ENCODE data around the gene LRMDA.

The LRMDA gene

GRCh38 chr10:75826846-75827245 lies 395.4 kb downstream of the LRMDA start:
- in situ Hi-C loops (cut with HindIII; ENCODE audit: low sequenced_read_pairs) = no loop called here
- H3K4me3 ChIP-seq (ENCODE audit: low read depth, low read length) = no peak overlapping the region
- no peak for TF ChIP-seq CTCF (IDR thresholded peaks at IDR 0.05; ENCODE audit: low read depth, low read length)
- no peak for DNase-seq (ENCODE audit: low read depth, low spot score)

GRCh38 chr10:75827587-75828021 lies 396.2 kb downstream of the LRMDA start:
- in situ Hi-C loops (cut with HindIII; ENCODE audit: low sequenced_read_pairs) = no loop called here
- H3K4me3 ChIP-seq (ENCODE audit: low read depth, low read length) = no peak overlapping the region
- DNase-seq (ENCODE audit: low read depth, low spot score) = no peak
- no peak for TF ChIP-seq CTCF (IDR thresholded peaks at IDR 0.05; ENCODE audit: low read depth, low read length)

- DNase-seq (ENCODE audit: low read depth, low spot score) = no peak
- in situ Hi-C loops (cut with HindIII; ENCODE audit: low sequenced_read_pairs) = no loop called here
- no peak overlapping the region for H3K4me3 ChIP-seq (ENCODE audit: low read depth, low read length)
- TF ChIP-seq CTCF (IDR thresholded peaks at IDR 0.05; ENCODE audit: low read depth, low read length) = no peak
Measured at GRCh38 chr10:75828413-75828812, 397.0 kb downstream of the LRMDA start.

GRCh38 chr10:75836064-75836463 lies 404.6 kb downstream of the LRMDA start:
- no peak for DNase-seq (ENCODE audit: low read depth, low spot score)
- no peak overlapping the region for H3K4me3 ChIP-seq (ENCODE audit: low read depth, low read length)
- TF ChIP-seq CTCF (IDR thresholded peaks at IDR 0.05; ENCODE audit: low read depth, low read length) = no peak
- in situ Hi-C loops (cut with HindIII; ENCODE audit: low sequenced_read_pairs) = no loop called here

GRCh38 chr10:75838486-75838885 lies 407.1 kb downstream of the LRMDA start:
- no peak for TF ChIP-seq CTCF (IDR thresholded peaks at IDR 0.05; ENCODE audit: low read depth, low read length)
- in situ Hi-C loops (cut with HindIII; ENCODE audit: low sequenced_read_pairs) = no loop called here
- DNase-seq (ENCODE audit: low read depth, low spot score) = no peak
- no peak overlapping the region for H3K4me3 ChIP-seq (ENCODE audit: low read depth, low read length)

GRCh38 chr10:75839020-75839419 lies 407.6 kb downstream of the LRMDA start:
- no peak overlapping the region for H3K4me3 ChIP-seq (ENCODE audit: low read depth, low read length)
- no peak for DNase-seq (ENCODE audit: low read depth, low spot score)
- in situ Hi-C loops (cut with HindIII; ENCODE audit: low sequenced_read_pairs) = no loop called here
- no peak for TF ChIP-seq CTCF (IDR thresholded peaks at IDR 0.05; ENCODE audit: low read depth, low read length)

- H3K4me3 ChIP-seq (ENCODE audit: low read depth, low read length) = no peak overlapping the region
- no peak for TF ChIP-seq CTCF (IDR thresholded peaks at IDR 0.05; ENCODE audit: low read depth, low read length)
- in situ Hi-C loops (cut with HindIII; ENCODE audit: low sequenced_read_pairs) = no loop called here
- DNase-seq (ENCODE audit: low read depth, low spot score) = no peak
Measured at GRCh38 chr10:75841266-75841665, 409.8 kb downstream of the LRMDA start.

All from astrocyte of the spinal cord (primary cell).